Endometrium (tissue), 2 donors: Measurements from ENCODE around the gene CAPZA1.

Source experiments
- FAIRE-seq: peaks from 2 replicates; lab custom pipeline; 2012; peaks lifted over from hg19 to GRCh38; lab: Jason Lieb, UNC
- donor health status: control.
- donor health status: control.

Gene CAPZA1

GRCh38 chr1:112715264-112716053, 95.8 kb downstream of the CAPZA1 start, which contains the start of gene PPM1J:
Gene PPM1J, minus strand, starts transcription at chr1:112715332. Its CDS starts 31 bp downstream, at chr1:112715301.
- no peak for FAIRE-seq

DNA sequence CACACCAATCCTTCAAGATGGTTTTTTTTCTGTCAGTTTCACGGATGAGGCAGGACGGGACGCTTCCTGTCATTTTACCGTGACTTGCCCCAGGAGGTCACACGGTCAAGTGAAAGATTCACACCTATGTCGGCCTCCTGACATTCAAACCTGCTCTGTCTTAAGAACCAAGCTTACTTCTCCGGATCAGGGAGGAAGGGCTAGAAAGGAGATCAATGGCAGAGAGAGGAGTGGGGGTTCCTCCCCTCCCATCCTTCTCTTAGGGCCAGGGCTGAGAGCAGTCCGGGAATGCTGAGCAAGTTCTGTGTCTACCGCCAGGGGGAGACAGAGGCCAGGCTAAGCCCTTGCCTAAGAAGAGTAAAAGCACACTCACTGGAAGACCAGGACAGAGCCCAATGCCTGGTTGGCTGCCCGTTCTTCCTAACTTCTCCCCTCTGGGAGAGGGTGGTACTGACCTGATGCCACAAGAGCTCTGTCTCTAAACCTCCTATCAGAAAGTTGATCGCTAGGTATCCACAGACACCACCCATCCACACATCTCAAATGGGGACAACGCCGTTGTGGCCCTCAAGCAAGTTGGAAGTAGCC, 96.6 kb downstream of the CAPZA1 start:
- FAIRE-seq, result no peak

GRCh38 chr1:112717263-112717873, 97.7 kb downstream of the CAPZA1 start:
- no peak for FAIRE-seq

- no peak for FAIRE-seq
Observed at GRCh38 chr1:112718691-112719418, 99.2 kb downstream of the CAPZA1 start.

DNA sequence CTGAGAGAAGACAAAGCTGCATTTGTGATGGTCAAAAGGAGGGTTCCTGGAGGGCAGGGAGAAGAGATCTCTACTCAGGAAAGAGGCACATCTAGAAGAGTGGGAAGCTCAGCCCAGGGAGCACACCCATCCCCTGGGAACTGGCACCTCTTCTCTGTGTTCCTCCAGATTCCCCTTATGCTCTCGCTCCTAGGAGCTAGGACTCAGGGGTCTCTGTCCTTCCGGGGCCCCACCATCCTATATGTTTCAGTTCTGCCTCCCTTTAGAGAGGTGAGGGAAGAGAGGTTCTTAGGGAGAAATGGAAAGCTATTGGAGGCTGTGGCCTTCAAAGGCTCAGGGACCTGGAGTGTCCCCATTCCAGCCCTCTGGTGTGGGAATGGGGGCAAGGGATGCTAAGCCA, 100.1 kb downstream of the CAPZA1 start:
- no peak for FAIRE-seq

- FAIRE-seq, result no peak
Observed at GRCh38 chr1:112720800-112721199, 101.2 kb downstream of the CAPZA1 start.
